Choroid plexus epithelial cell (primary cell): Measurements from ENCODE around the gene HSPB8.
"Not testable (repeated sequence)": the region's sequence is repeated elsewhere in the genome, so short reads cannot be mapped to it uniquely, and the experiment has no call there.

Source experiments
- DNase-seq: peaks from one replicate; pipeline ENCODE4 v3.0.0-alpha.2; 2010; ENCODE audit warnings: low read depth
- H3K4me3 ChIP-seq: 2 replicates; pipeline ENCODE4 v1.5.1; 2011; ENCODE audit warnings: low read depth, mild to moderate bottlenecking, control low read depth, low read length, moderate library complexity
- TF ChIP-seq, protein P1 (sequence below): conservative IDR thresholded peaks from 2 replicates; pipeline ENCODE4 v1.5.1; 2011; ENCODE audit warnings: low read depth, mild to moderate bottlenecking, control low read depth, inconsistent platforms, low read length, moderate library complexity

HSPB8 gene

DNA sequence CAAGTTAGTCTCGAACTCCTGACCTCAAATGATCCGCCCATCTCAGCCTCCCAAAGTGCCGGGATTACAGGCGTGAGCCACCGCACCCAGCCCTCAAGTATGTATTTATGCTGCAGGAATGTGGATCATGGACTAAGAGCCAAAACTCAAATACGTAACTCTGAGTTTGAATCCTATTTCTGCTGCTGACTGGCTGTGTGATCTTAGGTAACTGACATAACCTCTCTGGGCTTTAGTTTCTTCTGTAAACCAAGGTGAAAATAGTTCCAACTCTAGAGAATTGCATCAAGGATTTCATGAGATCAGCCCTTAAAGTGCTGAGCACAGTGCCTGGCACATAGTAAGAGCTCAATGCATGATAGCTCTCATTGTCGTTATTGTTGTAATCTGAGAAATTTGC, 37.4 kb downstream of the HSPB8 start:
- TF ChIP-seq, protein P1, sequence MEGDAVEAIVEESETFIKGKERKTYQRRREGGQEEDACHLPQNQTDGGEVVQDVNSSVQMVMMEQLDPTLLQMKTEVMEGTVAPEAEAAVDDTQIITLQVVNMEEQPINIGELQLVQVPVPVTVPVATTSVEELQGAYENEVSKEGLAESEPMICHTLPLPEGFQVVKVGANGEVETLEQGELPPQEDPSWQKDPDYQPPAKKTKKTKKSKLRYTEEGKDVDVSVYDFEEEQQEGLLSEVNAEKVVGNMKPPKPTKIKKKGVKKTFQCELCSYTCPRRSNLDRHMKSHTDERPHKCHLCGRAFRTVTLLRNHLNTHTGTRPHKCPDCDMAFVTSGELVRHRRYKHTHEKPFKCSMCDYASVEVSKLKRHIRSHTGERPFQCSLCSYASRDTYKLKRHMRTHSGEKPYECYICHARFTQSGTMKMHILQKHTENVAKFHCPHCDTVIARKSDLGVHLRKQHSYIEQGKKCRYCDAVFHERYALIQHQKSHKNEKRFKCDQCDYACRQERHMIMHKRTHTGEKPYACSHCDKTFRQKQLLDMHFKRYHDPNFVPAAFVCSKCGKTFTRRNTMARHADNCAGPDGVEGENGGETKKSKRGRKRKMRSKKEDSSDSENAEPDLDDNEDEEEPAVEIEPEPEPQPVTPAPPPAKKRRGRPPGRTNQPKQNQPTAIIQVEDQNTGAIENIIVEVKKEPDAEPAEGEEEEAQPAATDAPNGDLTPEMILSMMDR, result no peak
- no peak for DNase-seq
- H3K4me3 ChIP-seq, result no peak overlapping the region

GRCh38 chr12:119218875-119219274, 40.1 kb downstream of the HSPB8 start:
- not testable (repeated sequence) for DNase-seq

DNA sequence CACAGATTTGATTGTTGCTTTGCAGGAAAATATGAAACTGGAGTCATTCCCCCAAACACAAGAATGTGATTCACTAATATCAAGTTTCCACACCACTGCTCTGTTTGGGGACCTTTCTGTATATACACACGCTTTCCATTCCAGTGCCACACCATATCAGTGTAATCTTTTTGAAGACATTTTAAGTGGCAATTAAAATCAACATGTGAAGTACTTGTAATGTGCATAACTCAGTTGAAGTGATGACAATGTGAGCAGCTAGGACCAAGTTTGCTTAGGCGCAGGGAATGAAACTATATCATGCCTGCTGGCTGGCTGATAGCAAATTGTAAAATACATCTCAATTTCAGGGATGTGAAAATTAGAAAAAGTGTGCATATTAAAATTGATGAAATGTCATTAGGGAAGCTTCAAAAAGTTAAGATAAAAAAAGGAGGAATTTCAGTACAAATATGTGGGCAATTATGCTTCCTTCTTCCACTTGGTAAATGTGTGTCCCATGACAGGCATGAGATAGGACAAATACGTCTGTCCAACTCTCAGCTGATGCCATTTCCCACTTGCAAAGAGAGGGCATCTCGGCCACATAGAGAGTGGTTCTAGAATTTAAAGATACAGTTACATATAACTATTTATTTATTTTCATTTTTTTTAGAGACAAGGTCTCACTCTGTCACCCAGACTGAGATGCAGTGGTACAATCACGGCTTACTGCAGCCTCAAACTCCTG, 43.7 kb downstream of the HSPB8 start:
- H3K4me3 ChIP-seq, result no peak overlapping the region
- DNase-seq, result no peak

More at GRCh38 chr12:119218875-119219274, 40.1 kb downstream of the HSPB8 start:
- not testable (repeated sequence) for H3K4me3 ChIP-seq

GRCh38 chr12:119225454-119225853, 46.7 kb downstream of the HSPB8 start:
- no peak for DNase-seq
- TF ChIP-seq, protein P1, result no peak
- no peak overlapping the region for H3K4me3 ChIP-seq

More for the DNA sequence above, 43.7 kb downstream of the HSPB8 start:
- TF ChIP-seq, protein P1, result no peak

- no peak for DNase-seq
- TF ChIP-seq, protein P1, result no peak
- H3K4me3 ChIP-seq, result no peak overlapping the region
Measured at GRCh38 chr12:119227292-119227691, 48.6 kb downstream of the HSPB8 start.

DNA sequence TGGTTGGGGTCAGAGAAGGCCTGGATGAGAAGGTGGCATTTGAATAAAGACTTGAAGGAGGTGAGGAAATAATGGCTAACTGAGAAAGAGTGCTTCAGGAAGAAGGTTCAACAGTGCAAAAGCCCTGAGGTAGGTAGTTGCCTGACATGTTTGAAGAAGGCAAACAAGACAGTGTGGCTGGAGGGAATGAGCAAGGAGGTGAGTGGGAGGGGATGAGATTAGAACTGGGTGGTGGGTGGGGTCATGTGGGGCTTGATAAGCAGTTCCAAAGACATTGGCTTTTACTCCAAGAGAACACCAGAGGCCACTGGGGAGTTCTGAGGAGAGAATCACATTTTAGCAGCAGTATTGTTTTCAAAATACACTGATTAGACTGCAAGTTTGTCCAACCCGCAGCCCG, 50.5 kb downstream of the HSPB8 start:
- H3K4me3 ChIP-seq, result no peak overlapping the region
- TF ChIP-seq, protein P1, result no peak
- no peak for DNase-seq

- DNase-seq, result peak; percentile 15
- TF ChIP-seq, protein P1, result no peak
- no peak overlapping the region for H3K4me3 ChIP-seq
Measured at GRCh38 chr12:119229837-119230236, 51.1 kb downstream of the HSPB8 start.
